Choroid plexus epithelial cell (primary cell): ENCODE data around the gene SPAM1.

Source experiments
- DNase-seq: peaks from one replicate; pipeline ENCODE4 v3.0.0-alpha.2; 2010; ENCODE audit warnings: low read depth
- H3K4me3 ChIP-seq: 2 replicates; pipeline ENCODE4 v1.5.1; 2011; ENCODE audit warnings: low read depth, mild to moderate bottlenecking, control low read depth, low read length, moderate library complexity
- CTCF ChIP-seq: conservative IDR thresholded peaks from 2 replicates; pipeline ENCODE4 v1.5.1; 2011; ENCODE audit warnings: low read depth, mild to moderate bottlenecking, control low read depth, inconsistent platforms, low read length, moderate library complexity

SPAM1 gene

GRCh38 chr7:123945938-123946337, 20.9 kb downstream of the SPAM1 start:
- H3K4me3 ChIP-seq, result no peak overlapping the region
- no peak for TF ChIP-seq CTCF
- no peak for DNase-seq

- no peak for TF ChIP-seq CTCF
- no peak for DNase-seq
These were observed 23.1 kb downstream of the SPAM1 start for GRCh38 chr7:123948136-123948535.

GRCh38 chr7:123958186-123958703, 33.2 kb downstream of the SPAM1 start:
- no peak for TF ChIP-seq CTCF
- H3K4me3 ChIP-seq, result no peak overlapping the region
- peak; percentile 17 for DNase-seq

More at GRCh38 chr7:123948136-123948535, 23.1 kb downstream of the SPAM1 start:
- no peak overlapping the region for H3K4me3 ChIP-seq

- peak; percentile 49 for DNase-seq
- no peak overlapping the region for H3K4me3 ChIP-seq
- TF ChIP-seq CTCF, result no peak
These were observed 36.7 kb downstream of the SPAM1 start for GRCh38 chr7:123961771-123962170.

GRCh38 chr7:123966936-123967335, 41.9 kb downstream of the SPAM1 start:
- H3K4me3 ChIP-seq, result no peak overlapping the region
- TF ChIP-seq CTCF, result peak; percentile 12
- no peak for DNase-seq

- H3K4me3 ChIP-seq, result no peak overlapping the region
- no peak for TF ChIP-seq CTCF
- DNase-seq, result no peak
These were observed 47.0 kb downstream of the SPAM1 start for GRCh38 chr7:123972045-123972444.

GRCh38 chr7:123972831-123973230, 47.8 kb downstream of the SPAM1 start:
- H3K4me3 ChIP-seq, result no peak overlapping the region
- DNase-seq, result no peak
- TF ChIP-seq CTCF, result no peak
